Retina (tissue), 1 donor: ENCODE measurements around the gene SNX2.
A peak's percentile ranks its signal among the peaks of the same experiment; 100 is the strongest.
"Not testable (repeated sequence)": the region's sequence is repeated elsewhere in the genome, so short reads cannot be mapped to it uniquely, and the experiment has no call there.

ENCODE experiments used
- DNase-seq: peaks from one replicate; pipeline ENCODE4 v3.0.0-alpha.2; 2016

The SNX2 gene

DNA sequence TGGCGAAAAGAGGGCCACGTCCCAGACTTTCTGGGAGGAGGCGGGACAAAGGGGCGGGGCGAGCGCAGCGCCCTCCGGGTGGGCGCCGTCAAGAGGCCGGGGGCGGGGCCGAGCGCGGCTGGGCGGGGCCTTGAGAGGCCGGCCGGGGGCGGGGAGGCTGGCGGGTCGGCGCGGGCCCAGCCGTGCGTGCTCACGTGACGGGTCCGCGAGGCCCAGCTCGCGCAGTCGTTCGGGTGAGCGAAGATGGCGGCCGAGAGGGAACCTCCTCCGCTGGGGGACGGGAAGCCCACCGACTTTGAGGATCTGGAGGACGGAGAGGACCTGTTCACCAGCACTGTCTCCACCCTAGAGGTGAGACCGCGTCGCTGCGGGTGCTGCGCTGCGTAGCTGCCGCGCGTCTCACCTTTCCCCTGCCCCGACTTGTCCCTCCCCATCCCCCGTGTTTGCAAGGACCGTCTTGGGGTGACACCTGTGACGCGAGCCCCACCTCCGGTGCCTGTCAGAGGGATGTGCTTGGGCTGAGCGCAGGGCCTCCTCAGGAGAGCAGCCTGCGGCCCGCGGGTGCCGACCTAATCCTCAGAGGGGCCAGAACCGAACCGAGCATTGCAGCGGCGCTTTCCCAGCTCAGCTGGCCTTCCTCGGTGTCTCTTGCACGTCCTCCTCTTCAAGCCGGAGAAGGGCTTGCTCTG, at the start of gene SNX2:
Gene SNX2, plus strand, starts transcription at position 220 of the 689 bp plus-strand sequence. Its CDS starts 24 bp downstream, at position 244.
- DNase-seq, result peak; percentile 90

GRCh38 chr5:122727112-122727541, 47.8 kb upstream of the SNX2 start:
- DNase-seq, result no peak

- DNase-seq, result no peak
These were observed 44.8 kb upstream of the SNX2 start for GRCh38 chr5:122730037-122730436.

DNA sequence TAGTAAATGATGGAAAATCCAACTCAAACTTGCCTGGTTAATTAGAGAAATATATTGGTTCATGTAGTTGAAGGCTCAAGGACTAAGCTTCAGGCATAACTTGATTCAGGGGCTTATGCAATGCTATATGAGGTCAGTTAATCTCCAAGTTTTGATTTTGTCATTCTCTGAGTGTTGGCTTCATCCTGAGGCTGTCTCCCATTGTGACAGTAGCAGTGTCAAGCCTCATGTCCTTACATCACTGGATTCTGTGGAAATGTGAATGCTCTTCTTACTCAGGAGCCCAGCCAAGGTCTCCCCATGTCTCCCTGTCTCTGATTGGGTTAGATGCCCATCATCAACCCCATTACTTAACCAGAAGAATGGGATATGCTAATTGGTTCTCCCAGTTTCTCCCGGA, 44.4 kb upstream of the SNX2 start:
- no peak for DNase-seq

- no peak for DNase-seq
These were observed 38.6 kb upstream of the SNX2 start for GRCh38 chr5:122736086-122736845.

GRCh38 chr5:122738088-122738487, 36.8 kb upstream of the SNX2 start:
- no peak for DNase-seq

- no peak for DNase-seq
These were observed 33.2 kb upstream of the SNX2 start for GRCh38 chr5:122741681-122742080.

DNA sequence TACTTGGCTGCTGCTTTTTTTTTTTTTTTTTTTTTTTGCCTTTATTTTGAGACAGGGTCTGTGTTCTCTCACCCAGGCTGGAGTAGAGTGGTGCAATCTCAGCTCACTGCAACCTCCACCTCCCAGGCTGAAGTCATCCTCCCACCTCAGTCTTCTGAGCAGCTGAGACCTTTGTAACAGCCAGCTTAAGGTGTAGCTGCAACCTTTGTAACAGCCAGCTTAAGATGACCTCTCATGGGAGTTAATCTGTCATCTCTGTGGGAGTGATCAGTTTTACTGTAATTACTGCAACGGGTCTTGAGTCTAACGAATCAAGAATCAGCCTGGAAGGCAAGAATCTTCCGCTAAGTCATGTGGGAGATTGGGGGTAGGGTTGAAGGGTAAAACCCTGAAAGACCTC, 31.6 kb upstream of the SNX2 start:
- no peak for DNase-seq

DNA sequence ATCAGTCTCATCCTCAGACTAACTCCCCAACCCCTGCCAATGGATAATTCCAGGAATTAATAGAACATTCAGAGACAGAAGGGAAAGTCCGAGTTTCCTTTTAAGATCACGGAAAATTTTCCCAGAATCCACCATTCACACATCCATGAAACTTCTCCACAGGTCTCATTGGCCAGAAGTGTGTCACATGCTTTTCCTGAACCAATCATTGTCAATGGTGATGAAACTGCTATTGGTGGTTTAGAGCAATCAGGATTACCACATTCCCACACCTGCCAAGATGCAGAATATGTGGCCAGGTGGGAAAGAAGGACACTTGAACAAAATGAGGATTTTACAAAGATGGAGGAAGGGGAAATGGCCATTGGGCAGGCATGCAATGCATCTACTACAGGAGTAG, 29.3 kb upstream of the SNX2 start:
- no peak for DNase-seq

DNA sequence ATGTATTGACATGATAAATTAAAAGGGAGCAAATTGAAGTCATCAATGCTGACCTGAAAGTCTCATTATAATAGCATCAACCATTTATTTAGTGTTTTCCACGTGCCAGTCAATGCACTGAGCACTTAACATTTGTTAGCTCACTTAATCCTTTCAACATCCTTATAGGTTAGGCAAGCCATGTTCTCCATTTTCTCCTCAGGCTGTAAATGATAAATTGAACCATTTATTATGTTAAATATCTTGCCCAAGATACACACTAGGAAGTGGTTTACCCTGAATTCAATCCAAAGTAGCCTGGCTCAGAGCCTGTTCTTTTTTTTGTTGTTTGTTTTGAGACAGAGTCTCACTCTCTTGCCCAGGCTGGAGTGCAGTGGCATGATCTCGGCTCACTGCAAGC, 25.0 kb upstream of the SNX2 start:
- DNase-seq, result no peak

DNA sequence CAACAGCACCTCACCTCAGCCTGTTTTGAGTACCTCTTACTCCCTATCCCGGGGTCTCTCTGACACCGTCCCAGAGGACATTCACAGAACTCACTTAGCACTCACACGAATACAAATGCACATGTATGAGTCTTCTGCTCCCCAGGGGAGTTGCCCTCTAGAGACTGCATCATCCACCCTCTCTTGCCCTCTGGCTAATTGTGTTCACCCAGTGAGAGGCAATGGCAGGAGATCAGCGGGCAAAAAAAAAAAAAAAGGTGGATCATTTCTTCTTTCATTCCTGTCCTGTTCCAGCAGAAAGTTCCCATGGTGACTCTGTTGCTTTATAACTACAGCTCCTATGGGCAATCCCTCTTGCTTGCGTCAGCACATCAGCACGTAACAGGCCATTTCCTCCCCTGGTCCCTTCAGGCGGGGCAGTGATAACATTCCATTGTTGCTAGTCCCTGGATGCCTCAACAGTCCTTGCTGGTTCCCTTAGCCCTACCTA, 23.5 kb upstream of the SNX2 start:
- no peak for DNase-seq

GRCh38 chr5:122753500-122753899, 21.4 kb upstream of the SNX2 start:
- no peak for DNase-seq

GRCh38 chr5:122755783-122756182, 19.1 kb upstream of the SNX2 start:
- DNase-seq, result no peak

- no peak for DNase-seq
These were observed 18.5 kb upstream of the SNX2 start for GRCh38 chr5:122756264-122756911.

DNA sequence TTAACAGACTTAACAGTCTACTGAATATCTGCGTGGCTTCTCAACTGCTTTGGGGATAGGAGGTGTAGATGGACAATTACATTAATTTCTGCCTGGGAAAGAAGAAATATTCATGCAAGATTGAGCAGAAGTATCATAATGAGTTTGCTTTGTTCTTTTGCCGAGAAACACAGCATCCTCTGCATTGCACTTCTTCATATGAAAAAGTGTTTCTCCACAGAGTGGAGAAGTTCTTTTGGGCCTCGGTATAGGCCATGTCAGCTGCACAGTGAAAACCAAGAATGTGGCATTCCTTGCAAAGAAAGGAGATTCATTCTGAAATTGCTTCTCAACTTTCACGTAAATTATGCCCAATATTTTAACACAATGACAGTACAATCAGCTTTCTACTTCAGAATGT, 17.6 kb upstream of the SNX2 start:
- DNase-seq, result no peak

GRCh38 chr5:122759241-122760070, 15.4 kb upstream of the SNX2 start:
- no peak for DNase-seq

- no peak for DNase-seq
These were observed 14.6 kb upstream of the SNX2 start for GRCh38 chr5:122760236-122760635.

GRCh38 chr5:122761115-122761514, 13.8 kb upstream of the SNX2 start:
- DNase-seq, result no peak

DNA sequence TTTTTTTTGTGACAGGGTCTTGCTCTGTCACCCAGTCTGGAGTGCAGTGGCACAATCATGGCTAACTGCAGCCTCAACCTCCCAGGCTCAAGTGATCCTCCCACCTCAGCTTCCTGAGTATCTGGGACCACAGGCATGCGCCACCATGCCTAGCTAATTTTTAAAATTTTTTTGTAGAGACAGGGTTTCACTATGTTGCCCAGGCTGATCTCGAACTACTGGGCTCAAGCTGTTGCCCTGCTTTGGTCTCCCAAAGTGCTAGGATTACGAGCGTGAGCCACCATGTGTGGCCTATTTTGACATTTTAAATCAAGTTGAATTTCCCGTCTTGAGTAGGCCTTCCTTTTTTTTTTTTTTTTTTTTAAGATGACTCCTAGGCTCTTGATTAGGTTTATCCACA, 13.0 kb upstream of the SNX2 start:
- not testable (repeated sequence) for DNase-seq

DNA sequence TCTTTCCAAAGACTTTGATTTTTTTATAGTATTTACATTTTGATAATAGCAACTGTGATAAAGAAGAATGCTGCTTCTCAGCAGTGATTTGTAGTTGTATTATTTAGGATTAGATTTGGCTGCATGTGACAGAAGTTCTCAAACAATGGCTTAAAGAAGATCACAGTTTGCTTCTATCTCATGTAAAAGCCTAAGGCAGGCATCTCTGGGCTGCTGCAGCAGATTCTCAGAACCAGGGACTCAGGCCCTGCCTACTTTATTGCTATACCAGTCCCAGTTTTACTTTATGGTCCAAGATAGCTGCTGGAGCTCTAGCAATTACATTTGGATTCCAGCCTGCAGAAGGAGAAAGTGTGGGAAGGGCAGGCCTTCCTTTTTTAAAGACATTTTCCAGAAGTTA, 8.8 kb upstream of the SNX2 start:
- no peak for DNase-seq

DNA sequence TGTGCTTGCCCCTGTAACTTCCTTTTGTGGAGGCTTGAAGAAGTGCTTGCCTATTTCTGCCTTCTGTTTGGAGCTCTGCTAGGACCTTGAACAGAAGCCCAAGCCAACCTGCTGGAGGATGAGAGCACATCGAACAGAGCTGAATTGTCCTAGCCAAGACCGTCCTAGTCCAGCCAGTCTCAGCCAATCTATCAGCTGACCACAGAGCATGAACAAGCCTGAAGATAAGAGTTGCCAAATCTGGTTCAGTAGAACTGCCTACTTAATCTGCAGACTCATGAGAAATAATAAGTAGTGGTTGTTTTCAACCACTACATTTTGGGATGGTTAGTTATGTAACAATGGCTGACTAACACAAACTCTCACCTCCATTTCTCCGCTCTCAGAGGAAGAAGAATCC, 4.4 kb upstream of the SNX2 start:
- DNase-seq, result no peak

DNA sequence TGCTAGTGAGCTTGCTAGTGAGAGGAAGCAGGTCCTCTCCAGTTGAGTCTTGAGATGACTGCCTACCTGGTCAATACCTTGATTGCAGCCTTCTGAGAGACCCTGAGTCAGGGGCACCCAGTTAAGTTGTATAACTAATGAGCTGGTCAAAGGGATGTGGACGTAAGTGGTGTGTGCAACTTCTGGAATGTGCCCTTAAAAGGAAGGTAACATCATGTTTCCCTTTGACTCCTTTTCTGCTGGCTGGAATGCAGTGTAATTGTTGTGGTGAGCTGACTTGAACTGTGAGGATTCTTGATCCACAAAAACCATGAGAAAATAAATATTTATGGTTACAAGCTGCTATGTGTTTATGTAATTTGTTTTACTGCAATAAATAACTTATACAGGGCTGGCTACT, 2.4 kb upstream of the SNX2 start:
- no peak for DNase-seq

DNA sequence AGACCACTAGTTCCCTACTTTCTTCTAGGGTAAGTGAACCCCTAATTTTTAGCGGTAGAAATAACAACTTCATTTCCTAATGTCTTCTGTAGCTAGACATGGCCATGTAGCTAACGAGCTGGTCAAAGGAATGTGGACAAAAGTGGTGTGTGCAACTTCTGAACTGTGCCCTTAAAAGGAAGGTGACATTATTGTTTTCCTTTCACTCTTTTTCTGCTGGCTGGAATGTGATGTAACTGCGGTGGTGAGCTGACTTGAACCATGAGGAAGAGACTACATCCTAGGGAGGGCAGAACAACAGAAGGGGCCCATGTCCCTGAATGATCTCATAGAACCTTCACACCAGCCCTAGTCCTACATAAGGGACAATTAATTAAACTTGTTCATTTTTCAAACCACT, 1.3 kb upstream of the SNX2 start:
- no peak for DNase-seq
